ENCODE data around the gene C1QTNF8.

C1QTNF8 gene

GRCh38 chr16:1133810-1134520, 37.9 kb upstream of the C1QTNF8 start:
- H3K27ac Mint-ChIP-seq: no peak overlapping the region
- no peak for TF ChIP-seq CTCF (IDR thresholded peaks at IDR 0.05; ENCODE audit: unreplicated experiment in 3 of 3)

GRCh38 chr16:1133271-1133670, 37.2 kb upstream of the C1QTNF8 start:
- Mint-ChIP-seq H3K9me3 (no peaks in the 10 kb centered on the region), H3K27ac (no peak overlapping the region), H3K4me1 (peaks cover 7% of the 10 kb centered on the region), H3K4me3 (no peak overlapping the region), H3K36me3 (ENCODE audit: low read depth) (no peaks in the 10 kb centered on the region), H3K27me3 (ENCODE audit: low read depth) (peaks cover 15% of the 10 kb centered on the region)
- TF ChIP-seq CTCF (IDR thresholded peaks at IDR 0.05; ENCODE audit: unreplicated experiment in 3 of 3): no peak

More at GRCh38 chr16:1133810-1134520, 37.9 kb upstream of the C1QTNF8 start:
- Mint-ChIP-seq H3K4me1 (peaks cover 7% of the 10 kb centered on the region), H3K27me3 (ENCODE audit: low read depth) (peaks cover 16% of the 10 kb centered on the region), H3K36me3 (ENCODE audit: low read depth) (no peaks in the 10 kb centered on the region), H3K4me3 (no peak overlapping the region), H3K9me3 (no peaks in the 10 kb centered on the region)

GRCh38 chr16:1132431-1132830, 36.4 kb upstream of the C1QTNF8 start:
- TF ChIP-seq CTCF (IDR thresholded peaks at IDR 0.05; ENCODE audit: unreplicated experiment in 3 of 3): no peak
- no peak overlapping the region for H3K4me3 Mint-ChIP-seq
- H3K4me1 Mint-ChIP-seq: peaks cover 7% of the 10 kb centered on the region
- H3K27me3 Mint-ChIP-seq (ENCODE audit: low read depth): peaks cover 11% of the 10 kb centered on the region
- H3K27ac Mint-ChIP-seq: no peak overlapping the region
- H3K36me3 Mint-ChIP-seq (ENCODE audit: low read depth): no peaks in the 10 kb centered on the region
- no peaks in the 10 kb centered on the region for H3K9me3 Mint-ChIP-seq

GRCh38 chr16:1131378-1131994, 35.4 kb upstream of the C1QTNF8 start:
- Mint-ChIP-seq H3K27ac (no peak overlapping the region), H3K4me3 (no peak overlapping the region), H3K4me1 (peaks cover 7% of the 10 kb centered on the region), H3K36me3 (ENCODE audit: low read depth) (no peaks in the 10 kb centered on the region), H3K27me3 (ENCODE audit: low read depth) (peaks cover 8% of the 10 kb centered on the region), H3K9me3 (no peaks in the 10 kb centered on the region)
- TF ChIP-seq CTCF (IDR thresholded peaks at IDR 0.05; ENCODE audit: unreplicated experiment in 3 of 3): no peak

GRCh38 chr16:1130382-1130781, 34.3 kb upstream of the C1QTNF8 start:
- no peaks in the 10 kb centered on the region for H3K9me3 Mint-ChIP-seq
- no peaks in the 10 kb centered on the region for H3K36me3 Mint-ChIP-seq (ENCODE audit: low read depth)
- no peak overlapping the region for H3K4me3 Mint-ChIP-seq
- no peak overlapping the region for H3K27ac Mint-ChIP-seq
- no peaks in the 10 kb centered on the region for H3K4me1 Mint-ChIP-seq
- peaks cover 4% of the 10 kb centered on the region for H3K27me3 Mint-ChIP-seq (ENCODE audit: low read depth)
- no peak for TF ChIP-seq CTCF (IDR thresholded peaks at IDR 0.05; ENCODE audit: unreplicated experiment in 3 of 3)

All from nephron (organoid).